HEK293 (cell line): ENCODE results near the gene NAALADL2.

Experiments used
- CTCF ChIA-PET: fragments of 350-600 bp; formaldehyde crosslinking; extraction: SDS; loops from one replicate; lab custom pipeline; 2021; ENCODE audit warnings: antibody characterized with exemption; lab: Yijun Ruan, JAX
- POLR2A ChIA-PET: fragments of 300-600 bp; formaldehyde crosslinking; extraction: SDS; loops from one replicate; lab custom pipeline; 2020; ENCODE audit warnings: antibody characterized with exemption, inconsistent platforms; lab: Yijun Ruan, JAX
- H3K27ac ChIP-seq: fragments of 200-500 bp; sonication (Bioruptor generic); 2 replicates; pipeline ENCODE4 v1.5.1; 2014; ENCODE audit warnings: low read depth, low read length, control low read depth, inconsistent platforms; ENCODE audit errors: extremely low read depth
- H3K36me3 ChIP-seq, 2 experiments: fragments of 200-500 bp in 1 of 2; sonication (Bioruptor generic) in 1 of 2; 1 replicate in 1 of 2; 2 replicates in 1 of 2; pipeline ENCODE4 v1.5.1; 2014 to 2017; ENCODE audit warnings: inconsistent platforms in 2 of 2, low read length in 2 of 2; ENCODE audit not compliant: control insufficient read depth in 2 of 2, insufficient read depth in 1 of 2
- H3K4me1 ChIP-seq: fragments of 200-500 bp; sonication (Bioruptor generic); 2 replicates; pipeline ENCODE4 v1.5.1; 2014; ENCODE audit warnings: mild to moderate bottlenecking, low read length, inconsistent platforms; ENCODE audit not compliant: control insufficient read depth, insufficient read depth
- H3K4me3 ChIP-seq: 2 replicates; pipeline ENCODE4 v1.5.1; 2011; ENCODE audit warnings: low read depth, mild to moderate bottlenecking, control low read depth, low read length, moderate library complexity
- H3K9me3 ChIP-seq: fragments of 200-500 bp; sonication (Bioruptor generic); 2 replicates; pipeline ENCODE4 v1.5.1; 2014; ENCODE audit warnings: low read depth, low read length, inconsistent platforms; ENCODE audit not compliant: control insufficient read depth, insufficient read depth
- EGR2 ChIP-seq: fragments of 450-650 bp; formaldehyde crosslinking; IDR thresholded peaks from 2 replicates; pipeline ENCODE4 v1.5.1; 2016; ENCODE audit warnings: low read depth, missing biosample characterization, missing genetic modification characterization
- HOXD13 ChIP-seq: sonication (generic); formaldehyde crosslinking; IDR thresholded peaks from 2 replicates; pipeline ENCODE4 v1.8.0; 2022; ENCODE audit warnings: missing genetic modification reagents, borderline replicate concordance
- PRDM1 ChIP-seq: fragments of 450-650 bp; formaldehyde crosslinking; IDR thresholded peaks from 2 replicates; pipeline ENCODE4; 2016; ENCODE audit warnings: missing biosample characterization, missing genetic modification characterization
- SP3 ChIP-seq: fragments of 450-650 bp; formaldehyde crosslinking; IDR thresholded peaks from 2 replicates; pipeline ENCODE4 v1.5.1; 2016; ENCODE audit warnings: missing biosample characterization, missing genetic modification characterization
- SP7 ChIP-seq: fragments of 450-650 bp; formaldehyde crosslinking; IDR thresholded peaks from 2 replicates; pipeline ENCODE4 v1.5.1; 2016; ENCODE audit warnings: missing biosample characterization, missing genetic modification characterization
- ZFHX2 ChIP-seq: fragments of 450-650 bp; formaldehyde crosslinking; conservative IDR thresholded peaks from 2 replicates; pipeline ENCODE4 v1.5.1; 2016; ENCODE audit warnings: missing biosample characterization, missing genetic modification characterization
- ZNF23 ChIP-seq: fragments of 450-650 bp; formaldehyde crosslinking; IDR thresholded peaks from 2 replicates; pipeline ENCODE4 v1.5.1; 2016; ENCODE audit warnings: missing biosample characterization, missing genetic modification characterization, borderline replicate concordance
- ZNF335 ChIP-seq: fragments of 450-650 bp; formaldehyde crosslinking; conservative IDR thresholded peaks from 2 replicates; pipeline ENCODE4 v1.5.1; 2016; ENCODE audit warnings: missing biosample characterization, missing genetic modification characterization
- ZNF391 ChIP-seq: fragments of 450-650 bp; formaldehyde crosslinking; IDR thresholded peaks from 2 replicates; pipeline ENCODE4 v1.5.1; 2016; ENCODE audit warnings: low read depth, missing biosample characterization, missing genetic modification characterization, borderline replicate concordance
- ZNF664 ChIP-seq: fragments of 450-650 bp; formaldehyde crosslinking; IDR thresholded peaks from 2 replicates; pipeline ENCODE4 v1.5.1; 2016; ENCODE audit warnings: missing biosample characterization, missing genetic modification characterization
- ZNF701 ChIP-seq: fragments of 450-650 bp; formaldehyde crosslinking; IDR thresholded peaks from 2 replicates; pipeline ENCODE4 v1.5.1; 2016; ENCODE audit warnings: missing biosample characterization, missing genetic modification characterization
- ZNF747 ChIP-seq: fragments of 450-650 bp; formaldehyde crosslinking; IDR thresholded peaks from 2 replicates; pipeline ENCODE4 v1.5.1; 2016; ENCODE audit warnings: missing biosample characterization, missing genetic modification characterization
- ZNF776 ChIP-seq: fragments of 450-650 bp; formaldehyde crosslinking; IDR thresholded peaks from 2 replicates; pipeline ENCODE4 v1.5.0; 2017; ENCODE audit warnings: missing biosample characterization, missing genetic modification characterization, borderline replicate concordance
- TF ChIP-seq, protein P1 (sequence below): fragments of 450-650 bp; formaldehyde crosslinking; IDR thresholded peaks from 2 replicates; pipeline ENCODE4 v1.5.1; 2017; ENCODE audit warnings: missing biosample characterization, mild to moderate bottlenecking, missing genetic modification characterization, moderate library complexity
- TF ChIP-seq, protein P2 (sequence below): fragments of 450-650 bp; formaldehyde crosslinking; IDR thresholded peaks from 2 replicates; pipeline ENCODE4 v1.5.1; 2016; ENCODE audit warnings: missing biosample characterization, missing genetic modification characterization, low read depth
- TF ChIP-seq, protein P3 (sequence below): sonication (generic); formaldehyde crosslinking; IDR thresholded peaks from 2 replicates; pipeline ENCODE4 v1.8.1; 2022; ENCODE audit warnings: mild to moderate bottlenecking, moderate library complexity, missing genetic modification reagents
- TF ChIP-seq, protein P4 (sequence below): fragments of 450-650 bp; formaldehyde crosslinking; IDR thresholded peaks from 2 replicates; pipeline ENCODE4 v1.5.1; 2016; ENCODE audit warnings: missing biosample characterization, missing genetic modification characterization
- TF ChIP-seq, protein P5 (sequence below): fragments of 450-650 bp; formaldehyde crosslinking; IDR thresholded peaks from 2 replicates; pipeline ENCODE4 v1.5.1; 2016; ENCODE audit warnings: missing biosample characterization, missing genetic modification characterization
- TF ChIP-seq, protein P6 (sequence below): fragments of 450-650 bp; formaldehyde crosslinking; IDR thresholded peaks from 2 replicates; pipeline ENCODE4 v1.5.1; 2016; ENCODE audit warnings: missing biosample characterization, missing genetic modification characterization, low read depth

Gene NAALADL2

DNA sequence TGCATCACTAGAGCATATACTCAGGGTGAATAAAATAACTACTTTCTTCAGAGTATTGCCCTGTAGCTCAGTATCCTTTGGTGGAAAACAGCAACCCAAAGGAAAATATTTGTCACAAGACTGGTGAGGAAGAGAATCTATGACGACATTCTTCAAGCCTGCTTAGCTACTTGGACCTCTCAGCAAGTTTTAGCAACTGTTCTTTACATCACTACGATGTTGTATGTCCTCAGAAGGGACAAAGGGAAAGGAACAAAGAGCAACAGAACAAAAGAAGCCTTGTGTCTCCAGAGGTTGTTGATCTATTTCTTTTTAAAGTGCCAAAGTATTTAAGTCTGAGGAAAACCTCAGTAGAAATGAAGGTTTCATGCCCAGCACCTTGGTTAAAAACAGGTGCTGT, 746.7 kb downstream of the NAALADL2 start:
- H3K4me1 ChIP-seq, result no peaks in the 10 kb centered on the region
- no peaks in the 10 kb centered on the region for H3K9me3 ChIP-seq
- CTCF ChIA-PET, result no interaction called here
- H3K4me3 ChIP-seq, result no peak overlapping the region
- TF ChIP-seq ZNF335 (no peak), SP7 (no peak), ZNF701 (tag by site-specific recombination) (no peak), HOXD13 (CRISPR knock-in tag) (no peak), ZNF23 (no peak), PRDM1 (tag by site-specific recombination) (no peak), EGR2 (tag by site-specific recombination) (no peak), ZNF664 (no peak), ZNF747 (tag by site-specific recombination) (no peak), ZFHX2 (no peak), SP3 (tag by site-specific recombination) (no peak)
- TF ChIP-seq, protein P1, sequence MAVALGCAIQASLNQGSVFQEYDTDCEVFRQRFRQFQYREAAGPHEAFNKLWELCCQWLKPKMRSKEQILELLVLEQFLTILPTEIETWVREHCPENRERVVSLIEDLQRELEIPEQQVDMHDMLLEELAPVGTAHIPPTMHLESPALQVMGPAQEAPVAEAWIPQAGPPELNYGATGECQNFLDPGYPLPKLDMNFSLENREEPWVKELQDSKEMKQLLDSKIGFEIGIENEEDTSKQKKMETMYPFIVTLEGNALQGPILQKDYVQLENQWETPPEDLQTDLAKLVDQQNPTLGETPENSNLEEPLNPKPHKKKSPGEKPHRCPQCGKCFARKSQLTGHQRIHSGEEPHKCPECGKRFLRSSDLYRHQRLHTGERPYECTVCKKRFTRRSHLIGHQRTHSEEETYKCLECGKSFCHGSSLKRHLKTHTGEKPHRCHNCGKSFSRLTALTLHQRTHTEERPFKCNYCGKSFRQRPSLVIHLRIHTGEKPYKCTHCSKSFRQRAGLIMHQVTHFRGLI (tag by site-specific recombination), result no peak
- TF ChIP-seq, protein P2, sequence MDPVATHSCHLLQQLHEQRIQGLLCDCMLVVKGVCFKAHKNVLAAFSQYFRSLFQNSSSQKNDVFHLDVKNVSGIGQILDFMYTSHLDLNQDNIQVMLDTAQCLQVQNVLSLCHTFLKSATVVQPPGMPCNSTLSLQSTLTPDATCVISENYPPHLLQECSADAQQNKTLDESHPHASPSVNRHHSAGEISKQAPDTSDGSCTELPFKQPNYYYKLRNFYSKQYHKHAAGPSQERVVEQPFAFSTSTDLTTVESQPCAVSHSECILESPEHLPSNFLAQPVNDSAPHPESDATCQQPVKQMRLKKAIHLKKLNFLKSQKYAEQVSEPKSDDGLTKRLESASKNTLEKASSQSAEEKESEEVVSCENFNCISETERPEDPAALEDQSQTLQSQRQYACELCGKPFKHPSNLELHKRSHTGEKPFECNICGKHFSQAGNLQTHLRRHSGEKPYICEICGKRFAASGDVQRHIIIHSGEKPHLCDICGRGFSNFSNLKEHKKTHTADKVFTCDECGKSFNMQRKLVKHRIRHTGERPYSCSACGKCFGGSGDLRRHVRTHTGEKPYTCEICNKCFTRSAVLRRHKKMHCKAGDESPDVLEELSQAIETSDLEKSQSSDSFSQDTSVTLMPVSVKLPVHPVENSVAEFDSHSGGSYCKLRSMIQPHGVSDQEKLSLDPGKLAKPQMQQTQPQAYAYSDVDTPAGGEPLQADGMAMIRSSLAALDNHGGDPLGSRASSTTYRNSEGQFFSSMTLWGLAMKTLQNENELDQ (tag by site-specific recombination), result no peak
- TF ChIP-seq, protein P3, sequence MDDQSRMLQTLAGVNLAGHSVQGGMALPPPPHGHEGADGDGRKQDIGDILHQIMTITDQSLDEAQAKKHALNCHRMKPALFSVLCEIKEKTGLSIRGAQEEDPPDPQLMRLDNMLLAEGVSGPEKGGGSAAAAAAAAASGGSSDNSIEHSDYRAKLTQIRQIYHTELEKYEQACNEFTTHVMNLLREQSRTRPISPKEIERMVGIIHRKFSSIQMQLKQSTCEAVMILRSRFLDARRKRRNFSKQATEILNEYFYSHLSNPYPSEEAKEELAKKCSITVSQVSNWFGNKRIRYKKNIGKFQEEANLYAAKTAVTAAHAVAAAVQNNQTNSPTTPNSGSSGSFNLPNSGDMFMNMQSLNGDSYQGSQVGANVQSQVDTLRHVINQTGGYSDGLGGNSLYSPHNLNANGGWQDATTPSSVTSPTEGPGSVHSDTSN, result no peak
- TF ChIP-seq, protein P4, sequence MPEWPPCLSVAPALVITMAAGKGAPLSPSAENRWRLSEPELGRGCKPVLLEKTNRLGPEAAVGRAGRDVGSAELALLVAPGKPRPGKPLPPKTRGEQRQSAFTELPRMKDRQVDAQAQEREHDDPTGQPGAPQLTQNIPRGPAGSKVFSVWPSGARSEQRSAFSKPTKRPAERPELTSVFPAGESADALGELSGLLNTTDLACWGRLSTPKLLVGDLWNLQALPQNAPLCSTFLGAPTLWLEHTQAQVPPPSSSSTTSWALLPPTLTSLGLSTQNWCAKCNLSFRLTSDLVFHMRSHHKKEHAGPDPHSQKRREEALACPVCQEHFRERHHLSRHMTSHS (tag by site-specific recombination), result no peak
- TF ChIP-seq, protein P5, sequence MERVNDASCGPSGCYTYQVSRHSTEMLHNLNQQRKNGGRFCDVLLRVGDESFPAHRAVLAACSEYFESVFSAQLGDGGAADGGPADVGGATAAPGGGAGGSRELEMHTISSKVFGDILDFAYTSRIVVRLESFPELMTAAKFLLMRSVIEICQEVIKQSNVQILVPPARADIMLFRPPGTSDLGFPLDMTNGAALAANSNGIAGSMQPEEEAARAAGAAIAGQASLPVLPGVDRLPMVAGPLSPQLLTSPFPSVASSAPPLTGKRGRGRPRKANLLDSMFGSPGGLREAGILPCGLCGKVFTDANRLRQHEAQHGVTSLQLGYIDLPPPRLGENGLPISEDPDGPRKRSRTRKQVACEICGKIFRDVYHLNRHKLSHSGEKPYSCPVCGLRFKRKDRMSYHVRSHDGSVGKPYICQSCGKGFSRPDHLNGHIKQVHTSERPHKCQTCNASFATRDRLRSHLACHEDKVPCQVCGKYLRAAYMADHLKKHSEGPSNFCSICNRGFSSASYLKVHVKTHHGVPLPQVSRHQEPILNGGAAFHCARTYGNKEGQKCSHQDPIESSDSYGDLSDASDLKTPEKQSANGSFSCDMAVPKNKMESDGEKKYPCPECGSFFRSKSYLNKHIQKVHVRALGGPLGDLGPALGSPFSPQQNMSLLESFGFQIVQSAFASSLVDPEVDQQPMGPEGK (tag by site-specific recombination), result no peak
- TF ChIP-seq, all 188 proteins: peak for 0
- POLR2A ChIA-PET, result no interaction called here
- H3K36me3 ChIP-seq, result no peaks in the 10 kb centered on the region
- H3K27ac ChIP-seq, result no peak overlapping the region

DNA sequence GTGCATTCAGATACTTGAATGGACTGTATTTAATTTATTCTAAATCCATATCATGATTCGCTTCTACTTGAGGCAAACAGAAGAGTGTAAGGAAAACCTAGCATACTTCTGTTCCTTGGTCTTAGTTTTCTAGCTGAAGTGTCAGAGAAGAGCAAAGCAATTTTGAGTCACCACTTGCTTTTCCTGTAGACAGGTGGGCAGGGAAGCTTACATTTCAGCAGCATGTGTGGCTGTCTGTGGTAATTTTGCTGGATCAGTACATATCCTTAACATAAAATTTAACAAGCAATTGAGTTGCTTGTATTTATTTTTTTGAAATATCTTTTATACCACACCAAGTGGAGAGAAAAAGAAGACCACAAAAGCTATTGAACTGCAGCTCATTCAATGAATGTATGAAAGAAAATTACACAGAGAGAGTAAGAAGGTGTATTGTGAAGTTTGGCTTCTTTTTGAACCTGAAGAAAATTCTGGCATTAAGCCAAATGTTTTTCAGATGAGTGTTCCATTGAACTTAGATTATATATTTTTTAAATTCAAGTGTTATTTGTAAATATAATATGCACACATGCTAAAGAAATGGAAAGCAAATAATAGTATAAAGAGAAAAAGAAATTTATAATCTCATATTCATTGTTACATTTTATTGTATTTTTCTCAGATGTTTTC, 747.6 kb downstream of the NAALADL2 start:
- ChIA-PET CTCF (interaction anchor here (0.6 to 0.7 kb wide), 2 partner anchors 706 to 728 kb away, joined by 3 read pairs; no protein-coding TSS in a partner anchor), POLR2A (no interaction called here)
- no peaks in the 10 kb centered on the region for H3K9me3 ChIP-seq

More for the DNA sequence above, 747.6 kb downstream of the NAALADL2 start:
- TF ChIP-seq ZNF391 (tag by site-specific recombination) (no peak), ZNF776 (tag by site-specific recombination) (no peak)
- TF ChIP-seq, protein P6, sequence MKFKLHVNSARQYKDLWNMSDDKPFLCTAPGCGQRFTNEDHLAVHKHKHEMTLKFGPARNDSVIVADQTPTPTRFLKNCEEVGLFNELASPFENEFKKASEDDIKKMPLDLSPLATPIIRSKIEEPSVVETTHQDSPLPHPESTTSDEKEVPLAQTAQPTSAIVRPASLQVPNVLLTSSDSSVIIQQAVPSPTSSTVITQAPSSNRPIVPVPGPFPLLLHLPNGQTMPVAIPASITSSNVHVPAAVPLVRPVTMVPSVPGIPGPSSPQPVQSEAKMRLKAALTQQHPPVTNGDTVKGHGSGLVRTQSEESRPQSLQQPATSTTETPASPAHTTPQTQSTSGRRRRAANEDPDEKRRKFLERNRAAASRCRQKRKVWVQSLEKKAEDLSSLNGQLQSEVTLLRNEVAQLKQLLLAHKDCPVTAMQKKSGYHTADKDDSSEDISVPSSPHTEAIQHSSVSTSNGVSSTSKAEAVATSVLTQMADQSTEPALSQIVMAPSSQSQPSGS (tag by site-specific recombination), result no peak
- Histone ChIP-seq H3K27ac (no peak overlapping the region), H3K4me1 (no peaks in the 10 kb centered on the region), H3K36me3 (no peaks in the 10 kb centered on the region), H3K4me3 (no peak overlapping the region)
